HG03039 (cell line): ENCODE measurements around the gene HBP1.
"Not testable (repeated sequence)": the region's sequence is repeated elsewhere in the genome, so short reads cannot be mapped to it uniquely, and the experiment has no call there.

Experiments
- ATAC-seq: cut with Tn5 transposase; IDR thresholded peaks from one replicate; pipeline ENCODE4 v1.9.1; 2021; ENCODE audit warnings: mild to moderate bottlenecking, moderate library complexity; ENCODE audit not compliant: unreplicated experiment

HBP1 gene

GRCh38 chr7:107220806-107221205 is 52.0 kb downstream of the HBP1 start:
- ATAC-seq, result not testable (repeated sequence)

DNA sequence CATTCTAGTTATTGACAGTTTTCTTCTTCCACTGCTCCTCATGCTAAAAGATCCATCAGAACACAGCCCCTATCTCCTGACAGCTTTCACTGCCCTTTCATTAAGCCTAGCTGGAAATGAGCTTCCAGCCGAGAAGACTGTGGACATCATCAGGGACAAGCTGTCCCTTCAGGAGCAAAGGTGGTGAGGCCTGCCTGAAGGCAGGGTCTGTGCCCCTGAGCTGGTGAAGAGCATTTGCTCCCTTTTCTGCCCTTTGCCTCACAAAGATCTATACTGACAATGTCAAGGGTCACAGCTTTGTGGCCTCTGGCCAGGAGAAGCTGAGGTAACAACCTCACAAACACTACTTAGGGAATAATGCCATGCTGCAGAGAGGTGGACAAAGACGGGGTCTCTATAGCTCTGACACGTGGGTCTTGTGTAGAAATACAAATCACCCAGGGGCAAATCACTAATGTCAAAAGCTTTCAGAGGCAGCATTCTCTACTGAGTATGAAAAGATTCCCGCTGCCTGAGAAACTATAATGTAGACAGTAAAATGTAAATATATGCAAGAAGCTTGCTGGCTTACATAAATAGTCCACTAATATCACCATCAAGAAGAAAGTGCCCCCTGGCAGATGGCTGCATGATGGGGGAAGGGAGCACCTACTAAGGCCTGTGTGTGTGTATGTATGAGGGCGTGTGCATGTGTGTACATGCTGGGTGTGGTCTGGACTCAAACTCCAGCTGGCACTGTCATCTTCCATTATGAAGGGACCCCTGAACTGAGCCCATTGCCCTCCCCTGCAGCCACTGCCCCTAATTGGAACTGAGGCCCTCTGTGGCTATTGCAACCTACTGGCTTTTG is 55.8 kb downstream of the HBP1 start:
- no peak for ATAC-seq

- no peak for ATAC-seq
These were observed 59.5 kb downstream of the HBP1 start for GRCh38 chr7:107228291-107228690.

DNA sequence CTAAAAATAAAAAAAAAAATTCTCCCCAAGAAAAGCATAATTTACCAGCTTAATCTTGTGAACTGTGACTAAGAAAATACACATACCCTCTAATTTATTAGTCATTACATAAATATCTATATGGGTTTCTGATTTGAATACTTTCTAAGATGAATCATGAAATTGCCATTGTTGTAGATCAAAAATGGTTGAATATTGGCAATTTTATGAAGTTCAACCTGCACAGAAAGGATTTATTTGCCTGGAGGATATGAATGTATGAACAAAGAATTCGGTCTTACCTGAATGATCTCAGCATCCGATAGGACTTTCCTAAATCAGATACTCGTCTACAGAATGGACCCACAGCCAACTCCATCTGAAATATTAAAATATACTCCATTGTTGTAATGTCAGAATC is 61.5 kb downstream of the HBP1 start:
- no peak for ATAC-seq

GRCh38 chr7:107232568-107233090 is 63.8 kb downstream of the HBP1 start:
- ATAC-seq, result no peak

DNA sequence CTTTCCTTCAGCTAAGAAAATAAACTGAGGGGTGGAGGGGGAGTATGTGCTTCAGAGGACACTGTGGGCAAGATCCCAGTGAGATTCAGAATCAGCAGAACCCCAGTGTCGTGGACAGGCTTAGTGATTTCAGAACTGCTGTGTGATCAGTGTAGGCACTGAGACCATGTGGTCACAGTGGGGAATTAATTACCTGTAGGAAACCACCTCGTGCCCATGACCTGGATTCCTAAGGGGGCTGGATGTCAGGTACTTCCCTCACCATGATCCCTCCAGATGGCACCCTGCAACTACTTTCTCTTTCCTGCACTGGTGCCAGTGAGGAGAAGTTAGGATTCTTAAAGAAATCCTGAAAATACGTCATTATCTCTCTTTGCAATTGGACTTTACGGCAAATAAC is 64.4 kb downstream of the HBP1 start:
- no peak for ATAC-seq

- ATAC-seq, result no peak
These were observed 65.2 kb downstream of the HBP1 start for GRCh38 chr7:107233981-107234380.

- no peak for ATAC-seq
These were observed 65.6 kb downstream of the HBP1 start for GRCh38 chr7:107234436-107234835.

DNA sequence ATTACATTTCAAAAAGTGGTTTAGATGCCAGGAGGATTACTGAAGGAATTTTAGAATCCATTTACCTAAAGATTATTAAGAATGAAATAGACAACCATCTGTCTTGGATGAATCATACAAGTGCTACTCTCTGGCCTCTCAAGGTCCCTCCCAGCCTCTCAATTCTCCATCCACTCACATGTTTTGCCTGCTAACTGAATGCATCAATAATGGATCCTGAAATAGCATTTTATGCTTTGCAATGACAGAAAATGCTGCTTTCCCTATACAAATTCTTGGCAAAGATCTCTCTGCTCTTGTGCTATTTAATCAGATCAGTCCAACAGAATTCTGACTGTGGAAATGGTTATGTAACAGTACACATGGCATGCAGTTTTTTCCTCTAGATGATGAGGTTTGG is 68.1 kb downstream of the HBP1 start:
- ATAC-seq, result no peak

DNA sequence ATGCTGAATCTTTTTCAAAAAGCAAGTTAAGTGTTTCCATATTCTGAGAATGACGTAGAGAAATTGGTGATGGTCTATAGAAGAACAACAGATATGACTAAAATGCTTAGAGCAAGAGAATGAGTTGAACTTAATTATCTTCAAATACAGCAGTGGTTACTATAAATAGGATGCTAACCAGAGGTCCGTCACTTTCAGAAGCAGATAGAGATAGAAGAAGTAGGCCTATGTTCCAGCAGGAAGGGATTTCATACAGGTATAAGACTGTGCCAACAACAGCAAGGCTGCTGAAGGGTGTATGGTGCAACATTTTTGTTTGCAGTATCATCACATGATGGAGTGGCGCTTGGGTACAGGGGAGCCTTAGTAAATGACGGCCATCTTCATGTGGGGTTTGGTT is 68.6 kb downstream of the HBP1 start:
- no peak for ATAC-seq

GRCh38 chr7:107242267-107242666 is 73.5 kb downstream of the HBP1 start:
- no peak for ATAC-seq

DNA sequence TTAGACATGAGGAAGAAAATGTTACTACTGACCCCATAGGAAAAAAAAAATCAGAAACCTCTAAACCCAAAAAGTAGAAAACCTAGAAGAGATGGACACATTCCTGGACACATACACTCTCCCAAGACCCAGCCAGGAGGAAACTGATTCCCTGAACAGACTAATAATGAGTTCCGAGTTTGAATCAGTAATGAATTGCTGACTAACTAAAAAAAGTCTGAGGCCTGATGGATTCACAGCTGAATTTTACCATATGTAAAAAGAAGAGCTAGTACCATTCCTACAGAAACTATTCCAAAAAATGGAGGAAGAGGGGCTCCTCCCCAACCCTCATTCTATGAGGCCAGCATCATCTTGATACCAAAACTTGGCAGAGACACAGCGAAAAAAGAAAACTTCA is 75.8 kb downstream of the HBP1 start:
- ATAC-seq, result no peak

GRCh38 chr7:107246836-107247235 is 78.0 kb downstream of the HBP1 start:
- not testable (repeated sequence) for ATAC-seq

GRCh38 chr7:107248551-107249316 is 79.9 kb downstream of the HBP1 start:
- no peak for ATAC-seq

DNA sequence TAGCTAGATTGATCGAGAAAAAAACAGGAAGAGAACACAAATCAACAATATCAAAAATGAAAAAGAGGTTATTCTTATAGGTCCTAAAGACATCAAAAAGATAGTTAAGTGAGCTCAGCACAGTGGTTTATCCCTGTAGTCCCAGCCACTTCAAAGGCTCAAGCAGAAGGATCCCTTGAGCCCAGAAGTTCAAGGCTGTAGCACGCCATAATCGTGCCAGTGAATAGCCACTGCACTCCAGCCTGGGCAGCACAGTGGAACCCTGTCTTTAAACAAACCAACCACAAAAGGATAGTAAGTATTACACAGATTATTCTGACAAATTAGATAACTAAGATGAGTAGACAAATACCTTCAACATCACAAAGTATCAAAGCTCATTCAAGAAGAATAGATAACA is 83.2 kb downstream of the HBP1 start:
- ATAC-seq, result no peak
